Caco-2 (cell line): ENCODE data around the gene PPP1R9B. TPM values are rescaled to one million over a fixed set of nuclear protein-coding genes. Genes with fewer than 3 reads are reported as not detected.

ENCODE experiments used
- BruUV-seq: library from RNA; stranded (reverse); fragments of 400-500 nt; replicated peaks from 2 replicates; lab custom pipeline; 2021; lab: Mats Ljungman, UMichigan
- CTCF ChIA-PET: fragments of 300-600 bp; sonication (Branson Sonifier 250); formaldehyde crosslinking; loops from one replicate; lab custom pipeline; 2022; ENCODE audit warnings: antibody characterized with exemption; lab: Charles Lee
- POLR2A ChIA-PET: fragments of 300-600 bp; sonication (Branson Sonifier 250); formaldehyde crosslinking; loops from one replicate; lab custom pipeline; 2022; ENCODE audit warnings: antibody characterized with exemption; lab: Charles Lee
- DNase-seq, 2 experiments: peaks; one replicate each; pipeline versions ENCODE4 v3.0.0 to v3.0.0-alpha.2; 2020 to 2022
- H3K27me3 ChIP-seq: replicated peaks from 2 replicates; pipeline ENCODE4 v1.6.0; 2011; ENCODE audit warnings: low read length; ENCODE audit not compliant: control insufficient read depth, insufficient read depth
- H3K36me3 ChIP-seq: 2 replicates; pipeline ENCODE4 v1.5.1; 2011; ENCODE audit warnings: low read length; ENCODE audit not compliant: control insufficient read depth, insufficient read depth
- H3K4me1 ChIP-seq: fragments of 250-450 bp; sonication (Bioruptor Pico); 2 replicates; pipeline ENCODE4 v1.5.1; 2020; ENCODE audit warnings: mild to moderate bottlenecking
- H3K4me3 ChIP-seq: 2 replicates; pipeline ENCODE4 v1.5.1; 2011; ENCODE audit warnings: low read depth, mild to moderate bottlenecking, control low read depth, low read length
- H3K9me3 ChIP-seq: fragments of 250-450 bp; sonication (Bioruptor Pico); 2 replicates; pipeline ENCODE4 v1.5.1; 2020; ENCODE audit warnings: mild to moderate bottlenecking, moderate library complexity
- H3K27ac Mint-ChIP-seq: one replicate; pipeline ENCODE4 v1.8.0; 2022; ENCODE audit warnings: mixed read lengths; ENCODE audit not compliant: unreplicated experiment
- H3K27me3 Mint-ChIP-seq: one replicate; pipeline ENCODE4 v1.8.0; 2022; ENCODE audit warnings: mixed read lengths; ENCODE audit not compliant: insufficient read depth, unreplicated experiment
- H3K36me3 Mint-ChIP-seq: one replicate; pipeline ENCODE4 v1.8.0; 2022; ENCODE audit warnings: mild to moderate bottlenecking, mixed read lengths; ENCODE audit not compliant: insufficient read depth, unreplicated experiment
- H3K4me1 Mint-ChIP-seq: one replicate; pipeline ENCODE4 v1.8.0; 2022; ENCODE audit warnings: low read depth, mixed read lengths; ENCODE audit not compliant: unreplicated experiment
- H3K4me3 Mint-ChIP-seq: one replicate; pipeline ENCODE4 v1.8.0; 2022; ENCODE audit warnings: mild to moderate bottlenecking, moderate library complexity, mixed read lengths; ENCODE audit not compliant: unreplicated experiment
- H3K9me3 Mint-ChIP-seq: one replicate; pipeline ENCODE4 v1.8.0; 2022; ENCODE audit warnings: mixed read lengths; ENCODE audit not compliant: unreplicated experiment
- CTCF ChIP-seq, 2 experiments: fragments of 200-600 bp in 1 of 2; IDR thresholded peaks; 1 replicate in 1 of 2; 2 replicates in 1 of 2; pipeline versions ENCODE4 v1.5.1 to v1.8.0; 2011 to 2022; ENCODE audit warnings: antibody characterized with exemption in 1 of 2, control low read depth in 1 of 2, inconsistent platforms in 1 of 2, low read depth in 1 of 2, low read length in 1 of 2, mild to moderate bottlenecking in 1 of 2, moderate library complexity in 1 of 2; ENCODE audit not compliant: insufficient read depth in 1 of 2, severe bottlenecking in 1 of 2, unreplicated experiment in 1 of 2
- intact Hi-C: fragments of 100-400 bp; cut with micrococcal nuclease; formaldehyde crosslinking; loops from one replicate; pipeline ENCODE4 v1.10.0; 2022; ENCODE audit not compliant: unreplicated experiment
- total RNA-seq: library from RNA; stranded (reverse); gene quantifications from 2 replicates; pipeline ENCODE4 v1.2.3, GENCODE V29; 2022

PPP1R9B gene
- total RNA-seq, 1 experiment from 2014 or later: 74.8 TPM

GRCh38 chr17:50167371-50167770, 16.9 kb upstream of the PPP1R9B start:
- Mint-ChIP-seq H3K27ac (no peak overlapping the region), H3K27me3 (no peaks in the 10 kb centered on the region), H3K4me1 (peaks cover 7% of the 10 kb centered on the region), H3K4me3 (no peak overlapping the region), H3K36me3 (no peaks in the 10 kb centered on the region), H3K9me3 (no peaks in the 10 kb centered on the region)
- TF ChIP-seq CTCF (IDR thresholded peaks at IDR 0.05; ENCODE audit: insufficient read depth in 1 of 2, low read depth in 1 of 2, low read length in 1 of 2, severe bottlenecking in 1 of 2, unreplicated experiment in 1 of 2): no peak
- intact Hi-C loops: no loop called here
- POLR2A ChIA-PET: no interaction called here
- no peaks in the 10 kb centered on the region for H3K36me3 ChIP-seq
- H3K4me3 ChIP-seq: no peak overlapping the region
- H3K9me3 ChIP-seq: no peaks in the 10 kb centered on the region
- no peak for DNase-seq
- BruUV-seq: no TSS peak
- peaks cover 3% of the 10 kb centered on the region; the same call in 1 of the 2 replicates for H3K4me1 ChIP-seq
- CTCF ChIA-PET: interaction anchor here (0.6 to 2.8 kb wide), 2 partner anchors 11 to 292 kb away, joined by 4 to 34 read pairs; no protein-coding TSS in a partner anchor
- H3K27me3 ChIP-seq: no peaks in the 10 kb centered on the region

- no peak for TF ChIP-seq CTCF (IDR thresholded peaks at IDR 0.05; ENCODE audit: insufficient read depth in 1 of 2, low read depth in 1 of 2, low read length in 1 of 2, severe bottlenecking in 1 of 2, unreplicated experiment in 1 of 2)
- no peaks in the 10 kb centered on the region for H3K27me3 ChIP-seq
- CTCF ChIA-PET: interaction anchor here (0.6 to 2.1 kb wide), 8 partner anchors 10 to 301 kb away, joined by 3 to 6 read pairs (median 4); no protein-coding TSS in a partner anchor
These were observed 16.2 kb upstream of the PPP1R9B start for GRCh38 chr17:50166518-50167181.

GRCh38 chr17:50165867-50166517, 15.5 kb upstream of the PPP1R9B start, which contains the start of gene SGCA:
TSS of gene SGCA (plus strand) at chr17:50166005. CDS start at chr17:50166041, 36 bp downstream.
- Mint-ChIP-seq H3K9me3 (no peaks in the 10 kb centered on the region), H3K27me3 (peaks cover 3% of the 10 kb centered on the region), H3K4me1 (peaks cover 16% of the 10 kb centered on the region), H3K4me3 (no peak within 1 kb of the TSS), H3K36me3 (no peaks in the 10 kb centered on the region), H3K27ac (no peak within 1 kb of the TSS)
- no peaks in the 10 kb centered on the region for H3K36me3 ChIP-seq
- intact Hi-C loops: no loop called here
- no peaks in the 10 kb centered on the region for H3K9me3 ChIP-seq
- no peak within 1 kb of the TSS for H3K4me3 ChIP-seq
- H3K27me3 ChIP-seq: no peaks in the 10 kb centered on the region
- ChIA-PET POLR2A (no interaction called here), CTCF (interaction anchor here (0.7 to 2.1 kb wide), 10 partner anchors 11 to 300 kb away, joined by 3 to 6 read pairs (median 4); no protein-coding TSS in a partner anchor)
- no peak for DNase-seq
- H3K4me1 ChIP-seq: peaks cover 11% of the 10 kb centered on the region
- no TSS peak for BruUV-seq
- TF ChIP-seq CTCF (IDR thresholded peaks at IDR 0.05; ENCODE audit: insufficient read depth in 1 of 2, low read depth in 1 of 2, low read length in 1 of 2, severe bottlenecking in 1 of 2, unreplicated experiment in 1 of 2): no peak

More at GRCh38 chr17:50166518-50167181, 16.2 kb upstream of the PPP1R9B start:
- no TSS peak for BruUV-seq
- no peaks in the 10 kb centered on the region for H3K9me3 ChIP-seq
- Mint-ChIP-seq H3K27ac (no peak overlapping the region), H3K4me1 (peaks cover 10% of the 10 kb centered on the region), H3K9me3 (no peaks in the 10 kb centered on the region), H3K36me3 (no peaks in the 10 kb centered on the region), H3K4me3 (no peak overlapping the region), H3K27me3 (peaks cover 2% of the 10 kb centered on the region)
- no peaks in the 10 kb centered on the region for H3K36me3 ChIP-seq
- H3K4me1 ChIP-seq: peaks cover 7% of the 10 kb centered on the region; the same call in 1 of the 2 replicates
- intact Hi-C loops: no loop called here
- POLR2A ChIA-PET: no interaction called here
- H3K4me3 ChIP-seq: no peak overlapping the region
- no peak for DNase-seq
